Fibroblast of skin of abdomen (primary cell): Measurements from ENCODE around the gene CST3.

Experiments
- DNase-seq: peaks from one replicate; pipeline ENCODE4 v3.0.0-alpha.2; 2013

CST3 gene

GRCh38 chr20:23598481-23598880, 39.3 kb downstream of the CST3 start:
- DNase-seq: no peak

- DNase-seq: no peak
Measured at GRCh38 chr20:23596579-23597250, 41.0 kb downstream of the CST3 start.

DNA sequence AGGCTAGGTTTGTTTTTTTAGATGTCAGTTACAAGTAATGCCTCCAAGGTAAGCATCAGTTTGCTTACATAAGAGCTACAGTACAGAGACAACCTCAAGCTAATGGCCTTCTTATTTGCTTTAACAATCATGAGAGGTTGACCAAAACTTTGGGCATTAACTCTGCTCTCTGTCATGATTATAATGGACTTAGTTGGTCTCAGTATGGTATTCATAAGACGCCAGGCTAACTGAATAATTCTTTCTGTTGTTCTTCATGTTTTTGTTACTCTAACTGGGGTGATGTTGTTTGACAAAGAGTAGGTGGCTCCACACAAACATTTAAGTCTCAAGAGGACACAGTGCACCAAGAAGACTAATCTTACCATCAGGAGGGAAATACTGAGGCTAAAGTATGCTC, 41.8 kb downstream of the CST3 start:
- no peak for DNase-seq

DNA sequence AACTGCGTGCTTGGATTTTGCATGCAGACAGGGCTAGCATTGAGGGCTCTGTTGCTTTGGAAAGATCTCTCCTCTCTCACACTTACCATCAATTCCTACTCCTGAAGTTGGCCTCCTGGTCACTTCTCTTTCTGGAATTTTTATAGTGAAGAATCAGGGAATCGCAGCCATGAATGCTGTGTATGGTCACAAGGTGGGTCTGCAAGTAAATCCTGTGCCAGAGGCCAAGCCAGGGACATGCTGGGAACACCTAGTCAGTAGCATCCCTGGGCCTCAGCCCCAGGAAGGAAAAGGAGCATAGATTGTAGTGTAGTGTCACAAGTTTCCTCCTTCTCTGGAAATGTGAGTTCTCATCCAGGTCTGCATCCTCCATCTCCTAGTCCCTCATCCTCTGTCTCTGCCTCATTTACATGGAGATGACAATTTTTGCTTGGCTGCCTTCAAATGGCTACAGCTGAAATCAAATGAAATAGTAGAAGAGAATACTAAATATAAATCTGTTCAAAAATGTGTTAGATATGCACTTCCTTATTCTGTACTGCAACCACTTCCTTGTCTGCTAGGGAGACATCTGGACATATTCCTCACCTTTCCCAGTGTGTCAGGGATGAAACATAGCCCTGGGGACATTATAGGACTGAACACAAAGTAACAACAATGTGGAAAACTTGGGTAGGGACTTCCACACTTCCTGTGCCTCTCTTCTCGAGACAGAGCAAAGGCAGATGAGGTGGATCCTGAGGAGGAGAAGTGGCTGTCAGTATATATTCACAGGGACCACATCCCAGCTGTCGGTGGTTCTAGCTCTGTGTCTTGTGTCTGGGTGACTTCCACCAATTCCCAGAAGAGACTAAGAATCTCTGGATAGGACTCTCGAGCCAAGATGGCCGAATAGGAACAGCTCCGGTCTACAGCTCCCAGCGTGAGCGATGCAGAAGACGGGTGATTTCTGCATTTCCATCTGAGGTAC, 49.0 kb downstream of the CST3 start:
- no peak for DNase-seq

GRCh38 chr20:23587631-23588030, 50.1 kb downstream of the CST3 start:
- no peak for DNase-seq

DNA sequence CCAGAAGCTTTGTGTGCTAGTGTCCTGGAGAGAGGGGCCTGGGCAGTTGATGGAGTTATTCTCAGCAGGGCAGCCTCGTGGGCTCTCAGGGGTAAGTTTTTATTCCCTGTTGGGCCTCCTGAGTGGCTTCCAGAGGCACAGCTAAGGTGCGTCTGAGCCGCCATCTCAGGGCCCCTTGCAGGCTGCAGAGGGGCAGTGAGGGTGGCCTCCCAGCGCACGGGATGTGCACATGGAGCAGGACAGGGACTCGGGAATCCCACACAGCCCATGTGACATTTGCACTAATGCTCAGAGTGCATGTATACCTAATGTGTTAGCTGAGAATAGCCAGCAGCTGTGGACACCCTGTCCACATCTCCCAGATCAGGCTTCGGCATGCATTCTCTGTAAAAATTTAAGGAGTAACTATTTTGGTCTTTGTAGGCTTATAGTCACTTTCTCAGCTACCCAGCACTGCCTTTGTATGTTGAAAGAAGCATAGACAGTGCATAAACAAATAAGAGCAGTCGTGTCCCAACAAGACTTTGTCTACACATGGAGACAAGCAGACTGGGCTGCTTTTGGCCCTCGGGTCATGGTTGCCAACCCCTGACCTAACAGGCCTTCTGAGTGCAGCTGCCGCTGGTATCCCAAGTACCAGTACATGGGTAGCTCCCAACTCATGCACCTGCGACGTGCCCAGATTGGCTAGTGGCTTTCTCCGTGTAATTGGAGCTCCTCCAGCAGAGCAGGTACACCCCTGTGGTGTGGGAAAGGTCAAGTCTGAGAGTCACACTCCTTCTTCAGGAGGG, 50.8 kb downstream of the CST3 start:
- no peak for DNase-seq

DNA sequence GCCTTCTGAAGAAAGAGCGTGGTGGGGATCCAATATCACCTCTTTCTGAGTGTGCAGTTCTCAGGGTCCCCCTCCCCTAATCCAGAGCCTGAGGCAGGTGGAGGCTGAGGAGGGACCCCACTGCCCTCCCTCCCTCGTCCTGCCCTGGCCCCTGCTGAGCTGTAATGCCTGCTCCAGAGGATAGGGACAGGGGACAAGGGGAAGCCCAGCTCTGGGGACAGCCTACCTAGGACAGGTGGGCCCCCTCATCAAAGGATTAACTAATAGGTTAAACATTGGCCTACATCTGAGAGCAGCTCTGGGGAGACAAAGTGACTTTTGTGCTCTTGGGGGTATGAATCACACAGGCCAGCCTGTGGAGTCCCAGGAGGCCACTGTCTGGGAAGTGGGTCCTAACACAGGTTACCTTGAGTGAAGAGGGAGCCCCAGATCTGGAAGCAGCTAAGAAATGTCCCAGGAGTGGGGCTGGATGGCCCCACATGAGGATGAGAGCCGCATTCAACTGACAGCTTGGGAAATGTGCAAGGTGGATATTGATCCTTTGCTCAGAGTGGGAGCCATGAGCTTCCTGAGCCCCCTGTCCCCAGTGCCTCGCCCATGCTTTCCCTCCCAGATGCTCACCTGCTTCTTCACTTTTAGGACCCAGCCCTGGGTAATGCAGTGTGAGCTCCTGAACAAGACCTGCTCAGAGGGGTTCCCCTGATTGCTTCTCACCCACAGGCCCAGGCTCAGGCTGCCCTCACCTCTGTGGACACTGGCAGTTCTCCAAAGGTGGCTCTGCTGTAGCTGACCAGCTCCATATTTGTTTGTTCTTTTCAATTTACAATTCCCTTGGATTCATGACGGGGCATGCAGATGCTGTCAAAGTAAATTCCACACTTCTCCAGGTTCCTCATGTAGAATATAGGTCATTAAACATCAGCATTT, 51.7 kb downstream of the CST3 start:
- no peak for DNase-seq

GRCh38 chr20:23585449-23585807, 52.3 kb downstream of the CST3 start:
- DNase-seq: no peak

DNA sequence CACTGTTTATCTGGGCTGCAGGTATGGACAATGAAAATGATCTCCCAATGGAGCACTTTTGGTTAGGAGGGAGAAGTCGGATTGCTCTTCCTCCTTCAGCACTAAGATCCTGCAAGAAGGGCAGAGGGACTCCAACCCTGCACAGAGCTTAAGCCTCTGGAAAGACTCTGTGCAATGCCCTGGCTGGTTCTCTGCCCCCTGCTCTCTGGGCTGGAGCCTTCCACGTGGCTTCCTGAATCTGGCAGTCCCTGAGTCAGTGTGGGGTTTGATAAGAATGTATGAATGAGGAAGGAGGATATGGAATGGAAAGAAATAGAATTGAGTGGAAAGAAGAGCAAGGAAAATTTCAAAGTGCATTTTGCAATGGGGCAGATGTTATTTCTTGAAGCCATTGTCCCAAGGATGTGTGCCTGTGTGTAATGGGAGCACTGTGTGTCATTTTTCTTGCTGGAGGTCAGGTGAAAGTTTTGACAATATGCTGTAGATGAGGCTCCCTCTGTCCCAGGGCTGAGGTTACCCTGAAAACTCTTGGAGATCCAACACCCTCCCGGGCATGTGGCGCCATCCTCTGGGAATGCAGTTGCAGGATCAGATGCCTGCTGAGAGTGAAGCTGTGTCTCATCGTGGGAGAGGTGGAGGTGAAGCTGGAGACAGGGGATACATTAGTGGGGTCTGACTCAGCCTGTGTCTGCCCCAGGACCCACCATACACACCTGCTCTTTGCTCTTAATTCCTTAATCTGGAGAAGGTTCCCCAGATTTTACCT, 53.1 kb downstream of the CST3 start:
- no peak for DNase-seq
